GM18867 (cell line): Measurements from ENCODE around the gene PLAC1.

Source experiments
- ATAC-seq: cut with Tn5 transposase; IDR thresholded peaks from one replicate; pipeline ENCODE4 v1.9.1; 2021; ENCODE audit warnings: mild to moderate bottlenecking, moderate library complexity; ENCODE audit not compliant: unreplicated experiment

The PLAC1 gene

GRCh38 chrX:134632355-134632754 is 25.9 kb downstream of the PLAC1 start:
- no peak for ATAC-seq

GRCh38 chrX:134631426-134632346 is 26.6 kb downstream of the PLAC1 start:
- no peak for ATAC-seq

GRCh38 chrX:134628663-134629062 is 29.6 kb downstream of the PLAC1 start:
- ATAC-seq = no peak

- no peak for ATAC-seq
These were observed 31.8 kb downstream of the PLAC1 start for GRCh38 chrX:134626434-134626833.

GRCh38 chrX:134625315-134625718 is 33.0 kb downstream of the PLAC1 start:
- ATAC-seq = no peak

GRCh38 chrX:134624046-134624430 is 34.2 kb downstream of the PLAC1 start:
- ATAC-seq = no peak

GRCh38 chrX:134623293-134624045 is 34.8 kb downstream of the PLAC1 start:
- ATAC-seq = no peak

- no peak for ATAC-seq
These were observed 35.5 kb downstream of the PLAC1 start for GRCh38 chrX:134622813-134623185.

GRCh38 chrX:134622056-134622812 is 36.0 kb downstream of the PLAC1 start:
- peak; percentile 94 for ATAC-seq

GRCh38 chrX:134619838-134620237 is 38.4 kb downstream of the PLAC1 start:
- ATAC-seq = no peak

GRCh38 chrX:134613396-134613795 is 44.9 kb downstream of the PLAC1 start:
- no peak for ATAC-seq

- ATAC-seq = no peak
These were observed 50.1 kb downstream of the PLAC1 start for GRCh38 chrX:134608153-134608552.

GRCh38 chrX:134607523-134607922 is 50.7 kb downstream of the PLAC1 start:
- ATAC-seq = no peak

GRCh38 chrX:134604701-134605311 is 53.5 kb downstream of the PLAC1 start:
- no peak for ATAC-seq

GRCh38 chrX:134603806-134604700 is 54.2 kb downstream of the PLAC1 start:
- ATAC-seq = no peak

- ATAC-seq = no peak
These were observed 55.9 kb downstream of the PLAC1 start for GRCh38 chrX:134602410-134602809.

GRCh38 chrX:134601240-134601765 is 57.0 kb downstream of the PLAC1 start:
- no peak for ATAC-seq

GRCh38 chrX:134600714-134601113 is 57.6 kb downstream of the PLAC1 start:
- no peak for ATAC-seq

GRCh38 chrX:134599184-134599914 is 58.9 kb downstream of the PLAC1 start:
- no peak for ATAC-seq
